ENCODE measurements around the gene TP63. TPM values are rescaled to one million over a fixed set of nuclear protein-coding genes. Genes with fewer than 3 reads are reported as not detected.
"Not testable (repeated sequence)": the region's sequence is repeated elsewhere in the genome, so short reads cannot be mapped to it uniquely, and the experiment has no call there.

The TP63 gene
- total and polyA plus RNA-seq, 2 donors, result 7.3 to 26.3 TPM

DNA sequence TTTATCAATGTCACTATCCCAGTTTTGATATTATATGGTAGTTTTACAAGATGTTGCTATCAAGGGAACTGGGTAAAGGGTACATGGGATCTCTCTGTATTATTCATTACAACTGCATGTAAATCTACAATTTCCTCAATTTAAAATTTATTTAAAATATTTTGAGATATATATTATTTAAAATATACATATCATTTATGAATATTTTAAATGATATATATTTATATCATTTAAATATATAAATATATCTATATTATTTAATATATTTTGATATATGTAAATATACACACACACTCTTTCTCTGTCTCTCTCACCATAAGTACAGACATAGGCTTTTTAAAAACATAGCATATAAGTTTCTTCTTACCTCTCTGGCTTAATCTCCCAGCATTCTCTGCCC is 104.7 kb downstream of the TP63 start:
- H3K27ac ChIP-seq (ENCODE audit: low read depth), result no peak overlapping the region
- H3K36me3 ChIP-seq (ENCODE audit: insufficient read depth), result no peaks in the 10 kb centered on the region
- no peak overlapping the region for H3K4me3 ChIP-seq (ENCODE audit: low read depth, low read length)
- no peaks in the 10 kb centered on the region for H3K4me1 ChIP-seq (ENCODE audit: insufficient read depth)
- DNase-seq (ENCODE audit: extremely low spot score), result no peak

DNA sequence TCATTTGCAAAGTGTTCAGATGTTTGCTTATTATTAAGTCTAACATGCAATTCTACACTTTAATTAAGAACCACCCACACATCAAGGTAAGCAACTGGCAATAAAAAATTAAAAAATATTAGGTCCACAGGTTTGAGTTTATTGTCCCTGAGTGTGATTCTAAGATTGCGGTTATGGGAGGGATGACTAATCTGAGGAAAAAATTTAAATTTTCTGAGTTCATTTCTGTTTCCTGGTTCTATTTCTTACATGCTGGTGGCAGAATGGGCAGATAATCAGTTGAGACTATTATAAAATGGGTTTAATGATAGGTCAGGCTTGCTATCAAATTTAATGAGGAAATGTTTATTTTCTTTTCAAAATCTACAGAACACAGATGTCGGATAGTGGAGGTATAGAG is 105.9 kb downstream of the TP63 start:
- Histone ChIP-seq H3K36me3 (ENCODE audit: insufficient read depth) (no peaks in the 10 kb centered on the region), H3K4me3 (ENCODE audit: low read depth, low read length) (no peak overlapping the region), H3K27ac (ENCODE audit: low read depth) (no peak overlapping the region), H3K4me1 (ENCODE audit: insufficient read depth) (no peaks in the 10 kb centered on the region)
- whole genome bisulfite sequencing, result 69% methylated on average over 2 of the region's 2 CpGs
- no peak for DNase-seq (ENCODE audit: extremely low spot score)

DNA sequence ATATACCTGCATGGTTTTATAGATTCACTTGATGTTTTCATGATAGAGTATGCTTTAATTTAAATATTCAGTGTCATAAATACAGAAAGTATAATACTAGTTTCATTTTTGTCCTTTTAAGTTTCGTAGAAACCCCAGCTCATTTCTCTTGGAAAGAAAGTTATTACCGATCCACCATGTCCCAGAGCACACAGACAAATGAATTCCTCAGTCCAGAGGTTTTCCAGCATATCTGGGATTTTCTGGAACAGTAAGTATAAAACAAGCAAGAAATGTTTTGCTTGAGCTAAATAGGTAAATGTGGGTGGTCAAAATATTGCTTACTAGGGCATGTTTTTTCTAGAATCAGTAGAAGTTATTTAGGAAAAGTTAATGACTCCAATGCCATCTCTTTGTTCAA is 106.4 kb downstream of the TP63 start:
- H3K4me3 ChIP-seq (ENCODE audit: low read depth, low read length), result no peak overlapping the region
- 85% methylated on average over 2 of the region's 2 CpGs for WGBS
- H3K36me3 ChIP-seq (ENCODE audit: insufficient read depth), result no peaks in the 10 kb centered on the region
- no peak overlapping the region for H3K27ac ChIP-seq (ENCODE audit: low read depth)
- no peak for DNase-seq (ENCODE audit: extremely low spot score)
- no peaks in the 10 kb centered on the region for H3K4me1 ChIP-seq (ENCODE audit: insufficient read depth)

DNA sequence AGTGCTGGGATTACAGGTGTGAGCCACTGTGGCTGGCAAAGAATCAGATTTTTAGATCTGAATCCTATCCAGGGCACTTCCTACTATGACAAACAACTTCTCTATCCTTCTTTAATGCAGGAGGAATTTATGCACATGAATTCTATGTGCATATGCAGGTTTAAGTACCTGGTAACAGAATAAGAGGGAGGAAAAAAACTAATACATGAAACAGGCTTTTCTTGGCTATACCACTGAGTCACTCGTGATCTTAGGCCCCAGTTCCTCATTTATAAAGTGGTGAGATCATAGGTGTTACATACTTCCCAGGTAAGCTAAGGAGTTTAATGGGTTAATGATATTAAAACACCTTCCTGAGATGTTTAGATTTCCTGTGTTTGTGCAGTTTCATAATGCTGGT is 108.2 kb downstream of the TP63 start:
- H3K4me3 ChIP-seq (ENCODE audit: low read depth, low read length), result no peak overlapping the region
- no peak for DNase-seq (ENCODE audit: extremely low spot score)
- no peaks in the 10 kb centered on the region for H3K4me1 ChIP-seq (ENCODE audit: insufficient read depth)
- no peak overlapping the region for H3K27ac ChIP-seq (ENCODE audit: low read depth)
- WGBS, result 58% methylated on average over 1 of the region's 1 CpG
- no peaks in the 10 kb centered on the region for H3K36me3 ChIP-seq (ENCODE audit: insufficient read depth)

DNA sequence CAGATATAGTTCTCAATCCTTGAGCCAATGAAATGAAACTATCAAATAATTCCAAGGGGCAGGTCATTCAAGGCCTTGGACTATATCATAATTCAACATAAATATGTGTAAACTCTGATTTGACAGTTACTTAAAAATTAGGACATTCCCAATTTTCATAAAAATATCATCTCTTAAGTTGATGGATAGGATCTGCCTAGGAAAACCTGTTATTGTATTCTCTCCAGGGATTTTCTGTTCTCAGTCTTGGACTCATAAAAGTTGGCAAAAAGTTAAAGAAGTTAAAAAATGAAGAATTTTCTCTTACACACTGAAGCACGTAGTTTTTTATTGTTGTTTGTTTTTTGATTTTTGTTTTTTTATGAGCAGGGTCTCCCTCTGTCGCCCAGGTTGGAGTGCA is 109.0 kb downstream of the TP63 start:
- DNase-seq (ENCODE audit: extremely low spot score), result no peak
- Histone ChIP-seq H3K27ac (ENCODE audit: low read depth) (no peak overlapping the region), H3K4me1 (ENCODE audit: insufficient read depth) (no peaks in the 10 kb centered on the region), H3K36me3 (ENCODE audit: insufficient read depth) (no peaks in the 10 kb centered on the region), H3K4me3 (ENCODE audit: low read depth, low read length) (no peak overlapping the region)
- 76% methylated on average over 2 of the region's 2 CpGs for WGBS

DNA sequence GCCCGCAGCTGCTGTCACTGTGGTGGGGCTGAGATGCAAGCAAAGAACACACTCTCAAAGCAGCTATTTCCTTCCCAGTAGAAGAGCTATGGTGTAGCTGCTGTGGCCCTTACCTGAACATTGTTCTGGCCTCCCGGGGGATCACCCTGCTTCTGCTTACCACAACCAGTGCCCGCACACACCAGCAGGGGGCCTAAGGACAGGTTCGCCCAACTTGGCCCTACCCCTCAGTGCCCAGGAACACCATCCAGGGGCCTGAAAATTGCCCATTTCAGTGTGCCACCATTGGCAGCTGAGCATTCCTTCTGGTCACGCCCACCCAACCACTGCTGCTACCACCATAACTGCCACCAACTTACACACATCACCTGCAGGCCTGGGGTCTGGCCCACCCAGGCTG is 113.0 kb downstream of the TP63 start:
- H3K27ac ChIP-seq (ENCODE audit: low read depth), result no peak overlapping the region
- H3K4me3 ChIP-seq (ENCODE audit: low read depth, low read length), result no peak overlapping the region
- no peak for DNase-seq (ENCODE audit: extremely low spot score)
- 91% methylated on average over 5 of the region's 5 CpGs for WGBS
- H3K4me1 ChIP-seq (ENCODE audit: insufficient read depth), result no peaks in the 10 kb centered on the region
- H3K36me3 ChIP-seq (ENCODE audit: insufficient read depth), result no peaks in the 10 kb centered on the region

DNA sequence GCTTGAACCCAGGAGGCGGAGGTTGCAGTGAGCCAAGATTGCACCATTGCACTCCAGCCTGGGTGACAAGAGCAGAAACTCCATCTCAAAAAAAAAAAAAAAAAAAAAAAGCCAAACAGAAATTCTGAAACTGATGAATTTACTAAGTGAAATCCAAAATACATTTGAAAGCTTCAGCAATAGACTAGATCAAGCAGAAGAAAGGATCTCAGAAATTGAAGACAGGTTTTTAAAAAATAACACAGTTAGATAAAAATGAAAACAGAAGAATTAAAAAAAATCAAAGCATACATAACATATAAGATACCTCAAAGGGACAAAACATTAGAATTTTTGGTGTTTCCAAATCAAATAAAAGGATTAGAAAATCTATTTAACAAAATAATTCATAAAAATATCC is 114.4 kb downstream of the TP63 start:
- Histone ChIP-seq H3K36me3 (ENCODE audit: insufficient read depth) (no peaks in the 10 kb centered on the region), H3K4me1 (ENCODE audit: insufficient read depth) (no peaks in the 10 kb centered on the region), H3K27ac (ENCODE audit: low read depth) (no peak overlapping the region), H3K4me3 (ENCODE audit: low read depth, low read length) (no peak overlapping the region)
- WGBS, result 95% methylated on average over 1 of the region's 1 CpG
- no peak for DNase-seq (ENCODE audit: extremely low spot score)

DNA sequence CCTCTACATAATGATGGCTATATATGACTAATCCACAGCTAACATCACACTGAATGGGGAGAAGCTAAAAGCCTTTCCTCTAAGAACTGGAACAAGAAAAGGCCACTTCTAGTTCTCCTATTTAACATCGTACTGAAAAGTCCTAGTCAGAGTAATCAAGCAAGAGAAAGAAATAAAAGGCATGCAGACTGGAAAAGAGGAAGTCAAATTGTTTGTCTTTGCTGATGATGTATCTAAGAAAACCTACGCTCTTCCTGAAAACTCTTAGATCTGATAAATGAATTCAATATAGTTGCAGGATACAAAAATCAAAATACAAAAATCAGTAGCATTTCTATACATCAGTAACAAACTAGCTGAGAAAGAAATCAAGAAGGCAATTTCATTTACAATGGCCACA is 116.9 kb downstream of the TP63 start:
- DNase-seq (ENCODE audit: extremely low spot score), result no peak
- H3K36me3 ChIP-seq (ENCODE audit: insufficient read depth), result no peaks in the 10 kb centered on the region
- no peaks in the 10 kb centered on the region for H3K4me1 ChIP-seq (ENCODE audit: insufficient read depth)
- H3K27ac ChIP-seq (ENCODE audit: low read depth), result no peak overlapping the region
- no peak overlapping the region for H3K4me3 ChIP-seq (ENCODE audit: low read depth, low read length)
- WGBS, result 68% methylated on average over 2 of the region's 2 CpGs

DNA sequence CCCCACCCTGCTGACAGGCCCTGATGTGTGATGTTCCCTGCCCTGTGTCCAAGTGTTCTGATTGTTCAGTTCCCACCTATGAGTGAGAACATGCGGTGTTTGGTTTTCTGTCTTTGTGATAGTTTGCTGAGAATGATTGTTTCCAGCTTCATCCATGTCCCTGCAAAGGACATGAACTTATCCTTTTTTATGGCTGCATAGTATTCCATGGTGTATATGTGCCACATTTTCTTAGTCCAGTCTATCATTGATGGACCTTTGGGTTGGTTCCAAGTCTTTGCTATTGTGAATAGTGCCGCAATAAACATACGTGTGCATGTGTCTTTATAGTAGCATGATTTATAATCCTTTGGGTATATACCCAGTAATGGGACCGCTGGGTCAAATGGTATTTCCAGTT is 119.8 kb downstream of the TP63 start:
- H3K36me3 ChIP-seq (ENCODE audit: insufficient read depth); H3K4me1 ChIP-seq (ENCODE audit: insufficient read depth): not testable (repeated sequence)
- WGBS, result 93% methylated on average over 4 of the region's 4 CpGs

DNA sequence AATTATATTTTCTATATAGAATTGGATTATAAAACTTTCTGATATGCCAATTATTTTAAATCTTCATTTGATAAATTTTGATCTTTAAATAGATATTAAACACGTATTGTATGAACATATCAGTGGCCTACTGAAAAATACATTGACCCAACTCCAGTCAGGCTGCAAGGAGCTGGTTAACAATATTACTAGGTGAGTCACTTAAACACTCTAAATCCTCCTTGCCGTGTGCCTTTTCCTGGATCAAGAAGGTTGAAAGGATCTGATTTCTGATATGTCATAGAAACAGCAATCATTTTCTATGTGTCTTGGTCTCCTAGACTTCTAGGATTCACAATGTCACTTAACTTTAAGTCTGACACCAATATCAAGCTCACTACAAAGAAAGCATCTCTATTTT is 123.2 kb downstream of the TP63 start:
- Histone ChIP-seq H3K4me1 (ENCODE audit: insufficient read depth) (no peaks in the 10 kb centered on the region), H3K4me3 (ENCODE audit: low read depth, low read length) (no peak overlapping the region), H3K27ac (ENCODE audit: low read depth) (no peak overlapping the region), H3K36me3 (ENCODE audit: insufficient read depth) (no peaks in the 10 kb centered on the region)
- WGBS, result 54% methylated on average over 2 of the region's 2 CpGs
- no peak for DNase-seq (ENCODE audit: extremely low spot score)

More for the DNA sequence above, 119.8 kb downstream of the TP63 start:
- H3K4me3 ChIP-seq (ENCODE audit: low read depth, low read length); DNase-seq (ENCODE audit: extremely low spot score); H3K27ac ChIP-seq (ENCODE audit: low read depth): not testable (repeated sequence)

DNA sequence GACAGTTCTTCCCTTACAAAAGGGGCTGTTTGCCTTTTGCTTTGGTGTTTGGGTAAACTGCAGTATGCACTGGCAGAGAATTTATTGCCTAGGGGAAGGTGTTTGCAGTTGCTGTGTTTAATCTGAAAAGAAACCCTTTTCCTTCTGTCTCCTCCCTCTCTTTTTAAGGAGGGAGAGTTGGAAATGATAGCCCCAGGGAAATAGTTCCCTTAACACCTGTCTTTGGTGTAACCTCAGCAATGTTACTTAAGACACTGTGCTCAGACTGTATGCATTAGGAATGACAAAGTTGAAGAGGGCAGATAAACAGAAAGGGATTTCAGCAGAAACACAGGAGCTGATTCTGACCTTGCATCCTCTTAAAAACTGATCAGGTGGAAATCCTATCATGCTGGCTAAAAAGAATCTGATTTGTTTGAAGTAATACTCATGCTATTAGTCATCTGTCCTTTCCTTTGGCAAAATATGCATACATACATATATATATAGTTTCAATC is 125.4 kb downstream of the TP63 start:
- no peaks in the 10 kb centered on the region for H3K36me3 ChIP-seq (ENCODE audit: insufficient read depth)
- H3K4me3 ChIP-seq (ENCODE audit: low read depth, low read length), result no peak overlapping the region
- DNase-seq (ENCODE audit: extremely low spot score), result no peak
- H3K4me1 ChIP-seq (ENCODE audit: insufficient read depth), result no peaks in the 10 kb centered on the region
- H3K27ac ChIP-seq (ENCODE audit: low read depth), result no peak overlapping the region

DNA sequence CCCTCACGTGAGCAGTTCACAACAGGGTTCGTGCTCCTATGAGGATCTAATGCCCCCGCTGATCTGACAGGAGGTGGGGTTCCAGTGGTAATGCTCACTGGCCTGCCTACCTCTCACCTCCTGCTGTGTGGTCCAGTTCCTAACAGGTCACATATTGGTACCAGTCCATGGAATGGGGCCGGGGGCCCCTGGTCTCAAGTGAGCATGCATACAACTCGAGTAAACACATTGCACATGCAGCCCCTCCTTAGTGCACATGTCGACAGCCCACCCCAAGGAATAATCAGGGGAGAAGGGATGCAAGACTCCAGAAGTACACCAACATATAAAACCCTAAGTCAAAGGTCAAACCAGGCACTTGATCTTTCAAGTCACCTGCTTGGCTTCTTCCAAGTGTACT is 127.0 kb downstream of the TP63 start:
- 84% methylated on average over 6 of the region's 6 CpGs for WGBS
- Histone ChIP-seq H3K4me1 (ENCODE audit: insufficient read depth) (no peaks in the 10 kb centered on the region), H3K36me3 (ENCODE audit: insufficient read depth) (no peaks in the 10 kb centered on the region), H3K4me3 (ENCODE audit: low read depth, low read length) (no peak overlapping the region), H3K27ac (ENCODE audit: low read depth) (no peak overlapping the region)
- DNase-seq (ENCODE audit: extremely low spot score), result no peak

DNA sequence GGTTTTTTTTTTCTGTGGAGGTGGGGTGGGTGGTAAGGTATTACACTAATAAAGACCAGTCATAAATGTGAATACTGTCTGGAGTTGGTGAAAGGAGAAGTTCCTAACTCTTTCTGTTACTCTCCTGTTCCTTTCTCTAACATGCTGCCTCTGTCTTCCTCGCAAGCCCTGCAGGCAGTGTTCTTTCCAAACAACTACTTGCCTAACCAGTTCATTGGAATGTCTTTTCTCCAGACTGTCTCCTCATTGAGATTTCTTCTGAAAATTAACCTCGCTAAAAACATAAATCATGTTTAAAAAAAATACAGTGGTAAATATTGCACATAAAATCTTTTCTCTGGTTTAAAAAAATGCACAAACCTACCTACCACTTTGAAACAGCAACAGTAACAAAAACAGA is 135.2 kb downstream of the TP63 start:
- Histone ChIP-seq H3K4me3 (ENCODE audit: low read depth, low read length) (no peak overlapping the region), H3K27ac (ENCODE audit: low read depth) (no peak overlapping the region), H3K36me3 (ENCODE audit: insufficient read depth) (no peaks in the 10 kb centered on the region), H3K4me1 (ENCODE audit: insufficient read depth) (no peaks in the 10 kb centered on the region)
- WGBS, result 47% methylated on average over 2 of the region's 2 CpGs
- DNase-seq (ENCODE audit: extremely low spot score), result no peak

DNA sequence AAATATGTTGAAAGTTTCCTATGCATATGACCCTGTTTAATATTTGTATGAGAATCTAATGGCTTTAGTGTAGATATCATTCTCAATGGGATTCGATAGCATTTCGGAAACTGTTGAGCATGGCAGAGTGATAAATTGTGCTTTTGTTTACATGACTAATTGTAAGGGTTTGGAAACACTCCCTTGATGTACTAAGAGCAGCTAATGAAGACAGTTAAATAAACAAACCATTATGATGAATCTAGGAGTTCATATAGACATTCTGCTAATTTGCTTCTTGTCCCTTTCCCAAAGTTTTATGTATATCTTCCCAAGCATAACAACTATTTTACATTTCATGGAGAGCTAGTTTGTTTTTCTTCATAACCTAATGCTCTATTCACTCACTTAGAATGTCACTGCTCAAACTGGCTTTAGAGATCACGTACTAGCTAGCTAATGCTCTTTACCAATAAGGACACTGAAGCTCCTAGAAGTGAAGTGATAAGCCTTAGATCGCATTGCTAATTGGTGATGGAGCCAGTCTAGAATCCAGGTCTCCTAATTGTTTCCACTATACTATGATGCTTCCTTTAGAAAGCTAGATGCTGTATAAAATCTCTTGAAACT is 140.8 kb downstream of the TP63 start:
- Histone ChIP-seq H3K36me3 (ENCODE audit: insufficient read depth) (no peaks in the 10 kb centered on the region), H3K27ac (ENCODE audit: low read depth) (no peak overlapping the region), H3K4me3 (ENCODE audit: low read depth, low read length) (no peak overlapping the region), H3K4me1 (ENCODE audit: insufficient read depth) (no peaks in the 10 kb centered on the region)
- DNase-seq (ENCODE audit: extremely low spot score), result no peak
- 42% methylated on average over 4 of the region's 4 CpGs for WGBS

DNA sequence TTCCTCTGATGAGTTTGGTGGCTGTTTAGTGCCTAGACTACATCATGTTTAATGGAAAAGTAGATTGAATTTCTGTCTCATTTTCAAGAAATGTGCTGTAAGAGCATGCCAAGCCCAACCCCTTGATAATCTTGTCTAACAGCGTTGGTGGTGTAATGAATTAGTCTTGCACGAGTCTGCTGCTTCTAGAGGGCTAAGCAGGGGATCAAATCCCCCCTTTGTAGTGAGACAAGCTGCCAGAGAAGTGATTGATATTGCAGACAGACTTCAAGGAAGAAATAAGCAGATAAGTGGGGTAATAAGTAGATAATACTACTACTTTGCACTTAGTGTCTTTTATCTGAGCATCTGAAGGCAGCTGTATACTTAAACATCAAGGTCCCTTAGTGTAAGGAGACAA is 141.4 kb downstream of the TP63 start:
- no peaks in the 10 kb centered on the region for H3K4me1 ChIP-seq (ENCODE audit: insufficient read depth)
- WGBS, result 18% methylated on average over 2 of the region's 2 CpGs
- H3K27ac ChIP-seq (ENCODE audit: low read depth), result peak overlapping the region; percentile 10
- no peak overlapping the region for H3K4me3 ChIP-seq (ENCODE audit: low read depth, low read length)
- no peaks in the 10 kb centered on the region for H3K36me3 ChIP-seq (ENCODE audit: insufficient read depth)
- no peak for DNase-seq (ENCODE audit: extremely low spot score)
